ENCODE data around the gene AP3S2.
"Not testable (repeated sequence)": the region's sequence is repeated elsewhere in the genome, so short reads cannot be mapped to it uniquely, and the experiment has no call there.

The AP3S2 gene

GRCh38 chr15:89787944-89788343 is 105.8 kb downstream of the AP3S2 start:
- TF ChIP-seq, protein P1, sequence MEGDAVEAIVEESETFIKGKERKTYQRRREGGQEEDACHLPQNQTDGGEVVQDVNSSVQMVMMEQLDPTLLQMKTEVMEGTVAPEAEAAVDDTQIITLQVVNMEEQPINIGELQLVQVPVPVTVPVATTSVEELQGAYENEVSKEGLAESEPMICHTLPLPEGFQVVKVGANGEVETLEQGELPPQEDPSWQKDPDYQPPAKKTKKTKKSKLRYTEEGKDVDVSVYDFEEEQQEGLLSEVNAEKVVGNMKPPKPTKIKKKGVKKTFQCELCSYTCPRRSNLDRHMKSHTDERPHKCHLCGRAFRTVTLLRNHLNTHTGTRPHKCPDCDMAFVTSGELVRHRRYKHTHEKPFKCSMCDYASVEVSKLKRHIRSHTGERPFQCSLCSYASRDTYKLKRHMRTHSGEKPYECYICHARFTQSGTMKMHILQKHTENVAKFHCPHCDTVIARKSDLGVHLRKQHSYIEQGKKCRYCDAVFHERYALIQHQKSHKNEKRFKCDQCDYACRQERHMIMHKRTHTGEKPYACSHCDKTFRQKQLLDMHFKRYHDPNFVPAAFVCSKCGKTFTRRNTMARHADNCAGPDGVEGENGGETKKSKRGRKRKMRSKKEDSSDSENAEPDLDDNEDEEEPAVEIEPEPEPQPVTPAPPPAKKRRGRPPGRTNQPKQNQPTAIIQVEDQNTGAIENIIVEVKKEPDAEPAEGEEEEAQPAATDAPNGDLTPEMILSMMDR (conservative IDR thresholded peaks at IDR 0.05) = no peak
- no peak overlapping the region for H3K27ac ChIP-seq

DNA sequence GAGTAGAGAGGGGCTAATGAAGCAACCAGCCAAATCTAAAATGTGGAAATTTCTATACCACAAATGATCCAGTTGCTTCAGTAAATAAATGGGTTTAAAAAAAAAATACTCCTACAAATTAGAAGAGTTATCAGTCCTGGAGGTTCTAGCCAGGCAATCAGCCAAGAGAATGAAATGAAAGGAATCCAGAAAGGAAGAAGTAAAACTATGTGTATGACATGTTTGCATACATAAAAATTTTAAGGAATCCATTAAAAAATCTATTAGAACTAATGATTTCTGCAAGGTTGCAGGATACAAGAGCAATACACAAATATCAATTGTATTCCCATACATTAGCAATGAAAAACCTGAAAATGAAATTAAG is 108.0 kb downstream of the AP3S2 start:
- H3K27ac ChIP-seq = peak overlapping the region; percentile 26; the same call in 1 of the 2 replicates
- TF ChIP-seq, protein P1 (conservative IDR thresholded peaks at IDR 0.05) = no peak

DNA sequence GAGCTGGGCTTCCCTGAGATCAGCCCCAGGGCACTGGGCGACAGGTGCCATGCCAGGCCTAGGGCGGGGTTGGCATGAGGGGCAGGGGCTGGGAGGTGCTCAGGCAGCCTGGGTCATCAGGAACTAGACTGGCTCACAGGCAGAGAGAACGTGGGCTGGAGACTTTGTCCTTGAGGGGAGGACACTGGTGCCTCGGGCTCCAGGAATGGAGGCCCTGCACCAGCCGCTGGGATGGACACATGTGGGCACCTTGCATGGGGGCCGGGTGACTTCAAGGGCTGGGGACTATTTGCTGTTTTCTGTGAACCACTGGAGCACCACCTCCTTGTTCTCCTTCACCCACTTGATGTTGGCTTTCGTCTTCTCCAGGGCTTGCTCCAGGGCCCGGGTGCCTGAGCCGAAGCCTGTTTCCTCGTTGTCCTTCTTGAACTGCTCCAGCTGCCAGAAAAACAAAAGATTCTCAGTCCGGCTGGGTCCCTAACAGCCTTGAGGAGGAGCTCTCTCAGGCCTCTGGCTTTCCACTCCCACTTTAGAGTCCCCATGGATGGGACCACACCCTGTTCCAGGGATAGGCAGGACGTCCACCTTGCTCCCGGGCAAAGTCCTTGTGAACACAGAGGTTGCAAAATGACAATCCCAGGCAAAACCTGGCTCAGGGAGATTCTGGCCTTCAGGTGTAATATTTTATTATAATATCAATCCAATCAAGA is 108.6 kb downstream of the AP3S2 start:
- TF ChIP-seq, protein P1 (conservative IDR thresholded peaks at IDR 0.05) = no peak
- H3K27ac ChIP-seq = peak overlapping the region; percentile 26; the same call in 1 of the 2 replicates

DNA sequence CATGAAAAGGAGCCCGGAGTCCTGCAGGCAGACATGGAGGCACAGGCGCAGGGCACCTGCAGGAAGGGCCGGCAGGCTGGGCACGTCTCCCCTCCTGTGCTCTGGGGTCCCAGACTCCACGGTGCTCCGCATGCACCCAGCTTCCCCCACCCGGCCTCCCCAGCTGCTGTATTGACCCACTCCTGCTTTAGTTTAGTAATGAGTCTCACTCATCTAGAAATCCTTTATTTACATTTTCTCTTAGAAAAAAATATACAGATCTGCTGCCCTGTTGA is 109.2 kb downstream of the AP3S2 start:
- TF ChIP-seq, protein P1 (conservative IDR thresholded peaks at IDR 0.05) = no peak
- no peak overlapping the region; the same call in 1 of the 2 replicates for H3K27ac ChIP-seq

GRCh38 chr15:89783861-89784685 is 109.7 kb downstream of the AP3S2 start:
- H3K27ac ChIP-seq = no peak overlapping the region
- TF ChIP-seq, protein P1 (conservative IDR thresholded peaks at IDR 0.05) = no peak

- TF ChIP-seq, protein P1 (conservative IDR thresholded peaks at IDR 0.05) = no peak
- H3K27ac ChIP-seq = no peak overlapping the region
Measured at GRCh38 chr15:89783111-89783860, 110.5 kb downstream of the AP3S2 start.

DNA sequence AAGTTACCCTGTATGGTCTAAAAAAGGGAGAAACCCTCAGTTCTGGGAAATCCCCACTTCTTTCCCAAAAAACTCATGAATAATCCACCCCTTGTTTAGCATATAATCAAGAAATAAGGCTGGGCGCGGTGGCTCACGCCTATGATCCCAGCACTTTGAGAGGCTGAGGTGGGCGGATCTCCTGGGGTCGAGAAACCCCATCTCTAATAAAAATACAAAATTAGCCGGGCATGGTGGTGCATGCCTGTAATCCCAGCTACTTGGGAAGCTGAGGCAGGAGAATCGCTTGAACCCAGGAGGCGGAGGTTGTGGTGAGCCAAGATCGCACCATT is 111.2 kb downstream of the AP3S2 start:
- H3K27ac ChIP-seq = not testable (repeated sequence)

Measured in VCaP (cell line).